ENCODE data around the gene TXNL4A.
A peak's percentile ranks its signal among the peaks of the same experiment; 100 is the strongest.

TXNL4A gene

DNA sequence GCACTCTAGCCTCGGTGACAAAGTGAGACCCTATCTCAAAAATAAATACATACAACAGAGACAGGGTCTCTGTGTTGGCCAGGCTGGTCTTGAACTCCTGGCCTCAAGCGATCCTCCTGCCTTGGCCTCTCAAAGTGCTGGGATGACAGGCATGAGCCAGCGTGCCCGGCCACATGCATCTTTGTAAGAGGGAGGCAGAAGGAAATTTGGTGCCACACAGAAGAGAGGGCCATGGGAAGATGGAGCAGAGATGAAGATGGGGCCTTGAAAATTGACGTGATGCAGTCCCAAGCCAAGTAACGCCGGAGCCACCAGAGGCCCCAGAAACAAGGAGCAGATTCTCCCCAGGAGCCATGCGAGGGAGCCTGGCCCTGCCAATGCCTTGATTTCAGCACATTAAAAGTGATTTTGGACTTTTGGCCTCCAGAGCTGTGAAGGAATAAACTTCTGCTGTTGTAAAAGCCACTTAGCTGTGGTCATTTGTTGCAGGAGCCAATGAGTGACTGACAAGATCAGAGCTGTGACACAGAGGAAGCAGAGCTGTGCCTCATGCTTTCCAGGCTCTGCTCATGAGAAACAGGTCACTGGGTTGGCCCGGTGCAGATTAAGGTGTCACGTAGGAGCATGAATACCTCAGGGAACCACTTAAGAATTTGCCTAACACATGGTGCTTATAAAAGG, 34.3 kb downstream of the TXNL4A start:
- H3K4me3 ChIP-seq (ENCODE audit: low read depth, low read length) = no peak overlapping the region
- peak; percentile 39 for DNase-seq (ENCODE audit: low read depth)

DNA sequence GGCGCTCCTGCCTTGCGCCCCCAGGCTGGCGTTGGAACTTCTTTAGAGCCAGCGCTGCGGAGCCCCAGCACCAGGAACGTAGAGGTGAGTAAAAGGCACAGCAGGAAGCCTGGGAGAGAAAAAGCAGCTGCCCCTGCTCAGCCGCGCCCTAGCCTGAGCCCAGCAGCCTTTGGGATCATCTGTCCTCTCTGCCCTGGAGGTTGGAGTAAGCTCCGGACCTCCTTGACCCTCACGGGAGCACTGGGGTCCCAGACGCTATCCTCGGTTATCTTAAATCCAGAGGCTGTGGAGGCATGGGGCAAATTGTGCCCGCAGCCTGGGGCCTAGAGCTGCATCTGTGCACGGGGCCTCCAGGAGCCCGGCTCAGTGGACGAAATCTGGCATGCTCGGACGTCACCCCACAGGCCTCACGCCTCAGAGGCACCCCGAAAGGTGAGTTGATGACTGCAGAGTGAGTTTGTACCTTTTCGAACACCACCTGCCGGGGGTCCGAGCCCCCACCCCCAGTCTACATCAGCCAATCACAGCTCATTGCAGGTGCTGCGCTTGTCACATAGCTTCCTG, 35.3 kb downstream of the TXNL4A start:
- H3K4me3 ChIP-seq (ENCODE audit: low read depth, low read length) = no peak overlapping the region
- no peak for TF ChIP-seq POLR2A (IDR thresholded peaks at IDR 0.05; ENCODE audit: extremely low read depth, insufficient read length)
- no peak for TF ChIP-seq MYC (IDR thresholded peaks at IDR 0.05; ENCODE audit: low read depth, low read length)
- TF ChIP-seq, protein P1, sequence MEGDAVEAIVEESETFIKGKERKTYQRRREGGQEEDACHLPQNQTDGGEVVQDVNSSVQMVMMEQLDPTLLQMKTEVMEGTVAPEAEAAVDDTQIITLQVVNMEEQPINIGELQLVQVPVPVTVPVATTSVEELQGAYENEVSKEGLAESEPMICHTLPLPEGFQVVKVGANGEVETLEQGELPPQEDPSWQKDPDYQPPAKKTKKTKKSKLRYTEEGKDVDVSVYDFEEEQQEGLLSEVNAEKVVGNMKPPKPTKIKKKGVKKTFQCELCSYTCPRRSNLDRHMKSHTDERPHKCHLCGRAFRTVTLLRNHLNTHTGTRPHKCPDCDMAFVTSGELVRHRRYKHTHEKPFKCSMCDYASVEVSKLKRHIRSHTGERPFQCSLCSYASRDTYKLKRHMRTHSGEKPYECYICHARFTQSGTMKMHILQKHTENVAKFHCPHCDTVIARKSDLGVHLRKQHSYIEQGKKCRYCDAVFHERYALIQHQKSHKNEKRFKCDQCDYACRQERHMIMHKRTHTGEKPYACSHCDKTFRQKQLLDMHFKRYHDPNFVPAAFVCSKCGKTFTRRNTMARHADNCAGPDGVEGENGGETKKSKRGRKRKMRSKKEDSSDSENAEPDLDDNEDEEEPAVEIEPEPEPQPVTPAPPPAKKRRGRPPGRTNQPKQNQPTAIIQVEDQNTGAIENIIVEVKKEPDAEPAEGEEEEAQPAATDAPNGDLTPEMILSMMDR (IDR thresholded peaks at IDR 0.05; ENCODE audit: low read depth, low read length) = no peak
- TF ChIP-seq, protein P2, sequence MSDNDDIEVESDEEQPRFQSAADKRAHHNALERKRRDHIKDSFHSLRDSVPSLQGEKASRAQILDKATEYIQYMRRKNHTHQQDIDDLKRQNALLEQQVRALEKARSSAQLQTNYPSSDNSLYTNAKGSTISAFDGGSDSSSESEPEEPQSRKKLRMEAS (IDR thresholded peaks at IDR 0.05; ENCODE audit: low read depth, low read length) = no peak
- no peak for DNase-seq (ENCODE audit: low read depth)

More for the DNA sequence above, 34.3 kb downstream of the TXNL4A start:
- TF ChIP-seq POLR2A (IDR thresholded peaks at IDR 0.05; ENCODE audit: extremely low read depth, insufficient read length) (no peak), MYC (IDR thresholded peaks at IDR 0.05; ENCODE audit: low read depth, low read length) (no peak)
- TF ChIP-seq, protein P1 (IDR thresholded peaks at IDR 0.05; ENCODE audit: low read depth, low read length) = no peak

DNA sequence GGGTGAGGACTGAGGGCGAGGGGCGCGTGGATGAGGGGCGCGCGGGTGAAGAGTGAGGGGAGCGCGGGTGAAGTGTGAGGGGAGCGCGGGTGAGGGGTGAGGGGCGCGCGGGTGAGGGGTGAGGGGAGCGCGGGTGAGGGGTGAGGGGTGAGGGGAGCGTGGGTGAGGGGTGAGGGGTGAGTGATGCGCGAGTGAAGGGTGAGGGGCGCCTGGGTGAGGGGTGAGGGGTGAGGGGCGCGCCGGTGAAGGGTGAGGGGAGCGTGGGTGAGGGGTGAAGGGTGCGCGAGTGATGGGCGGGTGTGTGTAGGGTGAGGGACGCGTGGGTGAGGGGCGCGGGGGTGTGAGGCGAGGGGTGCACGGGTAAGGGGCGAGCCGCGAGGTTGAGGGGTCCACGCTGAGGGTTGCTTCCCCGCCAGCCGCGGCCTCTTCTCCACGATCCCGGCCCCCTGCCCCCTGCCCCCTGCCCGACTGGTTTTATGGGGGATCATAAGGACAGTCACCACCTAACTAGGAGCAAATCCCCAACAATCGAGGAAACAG, 35.8 kb downstream of the TXNL4A start:
- TF ChIP-seq POLR2A (IDR thresholded peaks at IDR 0.05; ENCODE audit: extremely low read depth, insufficient read length) (no peak), MYC (IDR thresholded peaks at IDR 0.05; ENCODE audit: low read depth, low read length) (no peak)
- TF ChIP-seq, protein P1 (IDR thresholded peaks at IDR 0.05; ENCODE audit: low read depth, low read length) = no peak
- TF ChIP-seq, protein P2 (IDR thresholded peaks at IDR 0.05; ENCODE audit: low read depth, low read length) = no peak
- no peak for DNase-seq (ENCODE audit: low read depth)
- H3K4me3 ChIP-seq (ENCODE audit: low read depth, low read length) = no peak overlapping the region

DNA sequence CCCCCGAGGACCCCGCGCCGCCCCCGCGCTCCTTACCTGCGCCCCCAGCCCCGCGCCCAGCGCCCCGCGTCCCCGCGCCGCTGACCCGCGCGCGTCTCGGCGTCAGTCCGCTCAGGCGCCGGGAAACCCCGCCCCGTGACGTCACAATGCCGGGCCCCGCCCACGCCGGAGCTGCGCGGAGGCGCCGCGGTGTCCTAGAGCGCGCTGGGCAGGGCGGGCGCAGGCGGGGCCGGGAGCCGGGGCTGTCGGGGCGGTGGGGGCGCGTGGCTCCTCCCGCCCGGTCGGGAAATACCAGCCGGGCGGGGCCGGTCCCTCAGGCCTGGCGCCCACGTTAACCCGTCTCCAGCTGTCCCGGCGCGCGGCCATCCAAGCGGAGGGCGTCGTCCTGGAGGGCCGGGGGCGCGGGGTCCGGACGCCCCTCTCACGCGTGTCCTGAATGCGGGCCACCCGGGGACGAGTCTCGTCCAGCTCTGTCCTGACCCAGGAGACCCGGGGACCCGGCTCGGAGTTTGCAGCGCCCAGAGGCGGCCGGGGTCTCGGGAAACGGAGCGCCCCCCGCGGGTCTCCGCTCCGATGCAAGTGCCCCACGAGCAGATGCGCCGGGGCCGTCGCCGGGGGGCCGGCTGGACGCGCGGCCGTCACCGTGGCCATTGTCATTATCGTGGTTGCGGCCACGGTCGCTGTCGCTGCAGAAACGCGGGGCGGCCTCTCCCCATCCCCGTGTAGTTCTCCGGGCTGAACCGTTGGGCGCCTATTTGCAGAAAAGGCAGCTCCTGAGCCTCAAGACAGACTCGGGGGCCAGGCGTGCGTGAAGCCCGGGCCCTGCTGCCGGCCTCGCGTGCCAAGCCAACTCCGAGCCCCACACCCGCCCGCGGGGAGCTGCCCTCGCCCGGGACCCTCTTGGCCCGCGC, 36.6 kb downstream of the TXNL4A start, which contains the start of gene SLC66A2:
SLC66A2 (minus strand) TSS at position 109 of the 911 bp plus-strand sequence. CDS start 727 bp downstream, outside the sequence.
- H3K4me3 ChIP-seq (ENCODE audit: low read depth, low read length) = peak within 1 kb of the TSS; percentile 67
- peak; percentile 87 for DNase-seq (ENCODE audit: low read depth)
- no peak for TF ChIP-seq MYC (IDR thresholded peaks at IDR 0.05; ENCODE audit: low read depth, low read length)
- peak; percentile 36 for TF ChIP-seq POLR2A (IDR thresholded peaks at IDR 0.05; ENCODE audit: extremely low read depth, insufficient read length)

DNA sequence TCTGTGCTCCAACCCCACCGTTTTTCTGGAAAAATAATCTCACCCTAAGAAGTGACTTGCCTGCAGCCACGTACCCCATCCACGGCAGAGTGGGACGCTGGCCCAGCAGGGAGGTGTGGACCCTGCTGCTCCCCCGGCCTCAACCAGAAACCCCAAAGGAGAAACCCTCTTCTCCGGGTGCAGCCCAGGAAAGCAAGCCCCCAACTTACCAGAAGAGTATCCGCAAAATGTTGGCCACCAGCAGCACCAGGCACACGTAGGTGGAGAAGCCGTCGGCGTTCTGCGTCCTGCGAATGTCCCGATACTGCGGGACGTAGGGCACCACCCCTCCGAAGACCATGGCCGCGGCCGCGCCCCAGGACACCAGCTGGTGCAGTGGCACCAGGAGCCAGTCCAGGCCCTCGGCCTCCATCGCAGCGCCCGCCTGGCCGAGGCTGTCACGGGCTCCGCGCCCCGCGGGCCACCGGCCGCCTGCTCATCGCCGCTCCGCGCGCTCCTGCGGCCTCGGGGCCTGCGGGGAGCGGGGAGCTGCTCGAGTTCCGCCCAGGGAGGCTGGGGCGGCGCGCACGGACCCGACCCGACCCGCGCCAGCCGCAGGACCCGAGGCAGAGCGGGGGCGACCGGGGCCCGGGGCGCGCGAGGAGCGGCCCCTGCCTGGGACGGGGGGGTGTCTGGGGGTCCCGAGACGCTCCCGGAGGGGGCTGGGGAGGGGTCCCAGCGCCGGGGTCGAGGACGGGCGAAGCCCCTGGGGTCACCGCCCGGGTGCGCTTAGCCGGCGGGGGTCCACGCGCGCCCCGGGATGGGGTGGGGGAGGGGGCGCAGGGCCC, 37.6 kb downstream of the TXNL4A start:
- peak overlapping the region; percentile 67 for H3K4me3 ChIP-seq (ENCODE audit: low read depth, low read length)
- no peak for TF ChIP-seq MYC (IDR thresholded peaks at IDR 0.05; ENCODE audit: low read depth, low read length)
- no peak for TF ChIP-seq POLR2A (IDR thresholded peaks at IDR 0.05; ENCODE audit: extremely low read depth, insufficient read length)
- TF ChIP-seq, protein P1 (IDR thresholded peaks at IDR 0.05; ENCODE audit: low read depth, low read length) = no peak
- TF ChIP-seq, protein P2 (IDR thresholded peaks at IDR 0.05; ENCODE audit: low read depth, low read length) = no peak
- DNase-seq (ENCODE audit: low read depth) = peak; percentile 61

Data from NB4 (cell line).